Sigmoid colon (tissue), 4 donors: ENCODE results near the gene NAV1.

Experiments
- CTCF ChIP-seq, 4 experiments: fragments of 450-650 bp in 3 of 4; fragments of 200-600 bp in 1 of 4; IDR thresholded peaks; one replicate each; pipeline ENCODE4 v1.5.1; 2016 to 2019; ENCODE audit warnings: antibody characterized with exemption in 4 of 4, mild to moderate bottlenecking in 3 of 4, moderate library complexity in 2 of 4
- EP300 ChIP-seq, 4 donors: sonication (generic); formaldehyde crosslinking; IDR thresholded peaks; one replicate each; pipeline ENCODE4 v1.6.1; 2017; ENCODE audit warnings: antibody characterized with exemption in 4 of 4
- POLR2A ChIP-seq, 2 donors: fragments of 450-650 bp; IDR thresholded peaks; one replicate each; pipeline ENCODE4 v1.6.1; 2016; ENCODE audit warnings: antibody characterized with exemption in 2 of 2, mild to moderate bottlenecking in 2 of 2, moderate library complexity in 2 of 2

- no peak for TF ChIP-seq POLR2A (IDR thresholded peaks at IDR 0.05)
- TF ChIP-seq EP300 (IDR thresholded peaks at IDR 0.05), result no peak
- no peak for TF ChIP-seq CTCF (IDR thresholded peaks at IDR 0.05)
These were observed 27.5 kb downstream of the NAV1 start for GRCh38 chr1:201566529-201566823.
